HG03095 (cell line): Measurements from ENCODE around the gene CCDC141.

Experiments
- ATAC-seq: cut with Tn5 transposase; IDR thresholded peaks from one replicate; pipeline ENCODE4 v1.9.1; 2021; ENCODE audit warnings: moderate library complexity; ENCODE audit not compliant: unreplicated experiment

The CCDC141 gene

GRCh38 chr2:178874529-178875240 is 175.3 kb downstream of the CCDC141 start:
- no peak for ATAC-seq

- no peak for ATAC-seq
Observed at GRCh38 chr2:178873912-178874311, 176.0 kb downstream of the CCDC141 start.

GRCh38 chr2:178871536-178871935 is 178.4 kb downstream of the CCDC141 start:
- ATAC-seq, result no peak

GRCh38 chr2:178870703-178871102 is 179.2 kb downstream of the CCDC141 start:
- no peak for ATAC-seq

GRCh38 chr2:178865999-178866398 is 183.9 kb downstream of the CCDC141 start:
- no peak for ATAC-seq

GRCh38 chr2:178865146-178865936 is 184.6 kb downstream of the CCDC141 start:
- no peak for ATAC-seq

- ATAC-seq, result no peak
Observed at GRCh38 chr2:178863856-178864620, 185.9 kb downstream of the CCDC141 start.

GRCh38 chr2:178863130-178863855 is 186.6 kb downstream of the CCDC141 start:
- no peak for ATAC-seq

GRCh38 chr2:178860551-178860950 is 189.4 kb downstream of the CCDC141 start:
- no peak for ATAC-seq

- ATAC-seq, result no peak
Observed at GRCh38 chr2:178859730-178860129, 190.2 kb downstream of the CCDC141 start.

GRCh38 chr2:178858896-178859625 is 190.9 kb downstream of the CCDC141 start:
- ATAC-seq, result no peak

GRCh38 chr2:178855151-178855550 is 194.8 kb downstream of the CCDC141 start:
- no peak for ATAC-seq

- ATAC-seq, result no peak
Observed at GRCh38 chr2:178848335-178848734, 201.6 kb downstream of the CCDC141 start.

GRCh38 chr2:178846458-178846802 is 203.5 kb downstream of the CCDC141 start:
- no peak for ATAC-seq

- ATAC-seq, result no peak
Observed at GRCh38 chr2:178845566-178846457, 204.1 kb downstream of the CCDC141 start.

GRCh38 chr2:178844701-178845100 is 205.2 kb downstream of the CCDC141 start:
- no peak for ATAC-seq

- ATAC-seq, result no peak
Observed at GRCh38 chr2:178844269-178844668, 205.7 kb downstream of the CCDC141 start.

- no peak for ATAC-seq
Observed at GRCh38 chr2:178843697-178844096, 206.2 kb downstream of the CCDC141 start.

GRCh38 chr2:178836807-178837206 is 213.1 kb downstream of the CCDC141 start:
- no peak for ATAC-seq
